ENCODE data around the gene TLR3.

Gene TLR3

DNA sequence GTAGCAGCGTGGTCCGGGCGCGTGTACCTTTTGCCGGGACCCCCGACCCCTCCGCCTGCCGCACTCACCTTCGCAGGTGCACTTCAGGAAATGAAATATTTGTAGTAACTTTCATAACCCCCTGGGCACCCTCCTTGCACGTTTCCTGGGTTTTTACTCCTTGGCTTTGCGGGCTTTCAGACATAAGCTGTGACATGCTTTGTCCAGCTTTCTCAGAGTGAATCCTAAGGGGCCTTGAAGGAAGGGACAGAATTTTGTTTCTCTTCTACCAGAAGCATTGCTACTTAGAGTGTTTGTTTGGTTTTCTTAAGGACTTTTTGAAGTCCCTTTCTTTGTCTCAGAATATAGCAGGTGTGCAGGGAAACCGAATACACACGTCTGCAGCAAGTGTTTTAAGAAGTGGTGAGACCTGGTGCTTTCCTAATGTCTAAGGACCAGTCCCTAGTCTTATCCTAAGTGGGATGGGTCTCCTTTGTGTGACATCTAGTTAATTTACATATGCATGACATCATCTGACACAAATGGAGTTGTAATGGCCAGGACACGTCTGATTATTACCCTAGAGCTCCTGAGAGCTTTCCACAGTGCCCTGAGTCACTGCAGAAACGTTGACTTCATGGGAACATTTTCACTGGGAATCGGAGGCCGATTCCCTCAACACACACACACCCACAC is 36.8 kb downstream of the TLR3 start:
- DNase-seq: no peak

DNA sequence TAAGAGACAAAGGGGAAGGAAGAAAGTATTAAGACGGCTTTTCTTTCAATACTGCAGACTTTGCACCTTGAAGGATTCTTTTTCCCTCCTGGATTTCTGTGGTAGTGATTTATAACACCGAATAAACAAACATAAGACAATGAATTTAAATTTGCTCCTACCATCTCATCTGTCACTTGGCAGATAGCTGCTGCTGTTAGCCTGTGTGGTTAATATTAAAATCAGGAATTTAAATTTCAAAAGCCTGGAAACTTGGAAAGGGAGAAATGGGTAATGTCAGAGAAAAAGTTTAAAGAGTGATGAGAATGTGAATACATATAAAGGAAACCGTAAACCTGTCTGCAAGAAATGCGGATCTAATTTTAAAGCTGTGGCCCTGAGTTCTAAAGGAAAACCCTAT is 39.0 kb downstream of the TLR3 start:
- no peak for DNase-seq

DNA sequence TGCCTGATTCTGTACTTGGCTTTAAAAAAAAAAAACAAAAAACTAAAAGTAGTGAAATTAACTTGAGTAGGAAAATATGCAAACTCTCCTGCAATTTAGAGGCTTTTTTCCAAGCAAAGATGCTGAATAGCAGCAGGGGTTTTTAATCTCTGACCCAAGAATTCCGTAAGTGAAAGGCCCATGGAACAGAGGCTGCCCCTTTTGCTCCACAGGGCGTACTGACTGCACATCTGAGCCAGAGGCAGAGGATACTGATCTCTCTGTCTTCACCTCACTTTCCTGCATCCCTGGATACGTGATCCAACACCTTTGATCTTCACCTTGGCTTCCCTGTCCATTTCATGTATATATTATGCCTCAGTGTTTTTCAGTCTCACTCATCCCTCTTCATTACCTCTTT is 39.4 kb downstream of the TLR3 start:
- DNase-seq: no peak

DNA sequence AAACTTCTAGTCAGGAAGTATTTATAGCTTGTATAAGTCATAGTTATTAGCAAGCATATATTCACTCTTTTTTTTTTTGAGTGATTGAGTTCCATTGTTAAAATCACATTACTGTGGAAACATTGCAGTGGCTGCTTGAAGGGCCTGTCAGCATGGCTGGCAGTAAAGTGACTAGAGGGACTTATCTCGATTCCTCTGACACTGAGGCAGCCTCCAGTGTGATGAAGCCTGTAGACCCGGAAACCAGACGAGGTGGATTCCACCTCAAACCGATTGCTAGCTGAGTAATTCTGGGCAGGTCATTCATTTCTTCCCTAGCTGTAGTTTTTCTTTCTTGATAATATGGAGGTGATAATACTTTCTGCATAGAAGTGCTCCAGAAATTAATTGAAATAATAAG is 40.3 kb downstream of the TLR3 start:
- no peak for DNase-seq

DNA sequence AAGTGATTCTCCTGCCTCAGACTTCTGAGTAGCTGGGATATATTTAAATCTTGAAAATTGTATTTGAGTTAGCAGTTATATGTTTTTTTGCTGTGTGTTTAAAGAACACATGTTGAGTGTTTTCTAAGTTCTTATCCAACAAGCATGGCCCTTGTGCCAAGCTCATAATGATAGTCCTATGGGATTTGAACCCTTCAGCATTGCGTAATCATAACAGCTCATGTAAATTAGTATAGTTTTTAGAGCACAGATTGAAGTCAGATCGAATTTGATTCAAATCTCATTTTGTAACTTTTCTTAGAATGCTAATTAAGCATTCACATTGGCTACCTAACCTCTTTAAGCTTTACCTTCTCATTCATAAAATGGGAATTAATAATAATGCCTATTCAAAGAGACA is 47.7 kb downstream of the TLR3 start:
- no peak for DNase-seq

DNA sequence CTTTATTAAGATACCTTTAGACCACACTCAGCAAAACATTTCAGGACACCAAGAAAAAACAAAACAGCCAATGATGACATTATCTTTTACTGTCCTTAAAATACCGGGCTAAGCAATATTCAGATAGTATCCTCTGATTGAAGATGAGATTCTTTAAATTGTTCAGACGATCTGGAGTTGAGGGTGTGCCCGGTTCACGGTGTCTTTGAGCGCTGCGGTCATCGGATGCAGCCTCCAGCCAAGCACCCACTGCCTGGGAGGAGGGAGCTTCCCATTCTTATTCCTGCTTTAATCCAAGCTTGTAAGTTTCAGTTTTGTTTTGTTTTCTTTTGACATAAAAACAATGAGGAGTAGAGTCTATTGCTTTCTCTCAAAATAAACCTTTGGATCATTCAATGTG is 49.6 kb downstream of the TLR3 start:
- no peak for DNase-seq

DNA sequence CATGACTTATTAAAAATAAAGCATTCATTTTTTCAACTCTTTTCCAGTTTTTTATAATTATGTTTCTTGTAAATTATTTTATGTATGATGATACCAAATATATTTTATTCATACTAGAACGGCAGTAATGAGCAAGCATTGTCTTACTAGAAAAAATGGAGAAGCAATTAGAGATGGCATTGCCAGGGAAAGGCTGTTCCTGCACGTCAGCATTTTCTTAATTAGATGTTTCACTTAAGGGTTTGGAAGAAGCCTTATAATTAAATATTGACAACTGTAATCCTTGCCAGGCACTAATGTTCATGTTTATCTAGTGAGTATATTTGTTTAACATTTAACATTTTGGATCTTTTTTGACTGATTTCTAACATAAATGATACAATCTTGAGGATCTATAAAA is 52.1 kb downstream of the TLR3 start:
- DNase-seq: no peak

DNA sequence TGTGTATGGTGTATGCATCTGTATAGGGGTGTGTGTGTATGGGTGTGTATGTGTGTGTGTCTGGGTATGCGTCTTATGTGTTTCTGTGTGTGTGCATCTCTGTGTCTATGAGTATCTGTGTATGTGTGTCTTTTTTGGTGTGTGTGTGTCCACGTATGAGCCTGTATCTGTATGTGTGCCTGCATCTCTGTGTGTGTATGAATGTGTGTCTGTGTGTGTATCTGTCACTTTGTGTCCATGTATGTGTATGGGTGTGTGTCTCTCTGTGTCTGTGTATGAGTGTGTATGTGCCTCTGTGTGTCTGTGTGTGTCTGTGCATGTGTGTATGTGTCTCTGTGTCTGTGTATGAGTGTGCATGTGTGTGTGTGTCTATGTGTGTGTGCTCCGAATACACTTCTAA is 59.9 kb downstream of the TLR3 start:
- no peak for DNase-seq

DNA sequence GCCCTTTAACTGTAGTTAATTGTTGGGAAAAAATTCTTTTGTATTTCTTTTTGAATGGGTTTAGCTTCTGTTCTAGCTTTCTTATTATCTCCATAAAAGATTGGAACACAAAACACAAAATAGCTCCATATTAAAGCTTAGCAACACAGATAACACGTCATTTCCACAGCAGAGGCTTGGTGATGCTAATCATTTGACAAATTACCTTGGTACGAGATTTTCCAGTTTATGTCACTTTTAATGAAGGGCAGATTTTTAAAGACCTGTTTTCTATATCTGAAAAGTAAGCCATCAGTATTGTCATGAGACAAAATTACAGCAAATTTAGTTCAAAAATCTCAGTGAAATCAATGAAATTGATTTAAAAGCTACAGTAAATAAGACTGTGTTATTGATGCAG is 63.0 kb downstream of the TLR3 start:
- DNase-seq: no peak

DNA sequence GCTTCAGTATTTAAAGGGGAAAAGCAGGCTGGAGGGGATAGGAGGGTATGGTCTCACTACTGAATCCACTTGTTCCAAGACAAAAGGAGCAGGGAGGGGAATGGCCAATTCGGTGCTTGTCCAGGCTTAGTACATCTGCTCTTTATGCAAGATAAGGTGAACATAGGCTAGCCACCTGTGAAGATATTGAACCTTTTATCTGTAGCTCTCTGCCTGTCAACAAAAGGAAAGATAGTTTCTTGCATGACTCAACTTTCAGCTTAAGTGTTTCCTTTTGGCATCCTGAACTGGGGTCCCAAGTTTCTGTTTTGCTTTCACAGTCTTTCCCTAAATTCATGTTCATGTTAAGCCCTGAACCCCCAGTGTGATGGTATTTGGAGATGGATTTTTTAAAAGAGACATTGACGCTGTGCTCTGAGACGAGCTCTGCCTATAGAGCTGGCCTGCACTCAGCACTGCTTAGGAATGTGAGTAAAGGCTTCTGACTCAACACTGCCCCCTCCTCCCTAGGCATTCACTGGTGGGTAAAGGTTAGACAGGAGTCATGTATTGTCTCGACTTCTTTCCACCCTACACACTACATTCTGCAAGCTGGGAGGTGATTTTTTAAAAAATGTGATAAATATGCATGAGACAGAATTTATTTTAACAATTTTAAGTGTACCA is 63.8 kb downstream of the TLR3 start:
- no peak for DNase-seq

DNA sequence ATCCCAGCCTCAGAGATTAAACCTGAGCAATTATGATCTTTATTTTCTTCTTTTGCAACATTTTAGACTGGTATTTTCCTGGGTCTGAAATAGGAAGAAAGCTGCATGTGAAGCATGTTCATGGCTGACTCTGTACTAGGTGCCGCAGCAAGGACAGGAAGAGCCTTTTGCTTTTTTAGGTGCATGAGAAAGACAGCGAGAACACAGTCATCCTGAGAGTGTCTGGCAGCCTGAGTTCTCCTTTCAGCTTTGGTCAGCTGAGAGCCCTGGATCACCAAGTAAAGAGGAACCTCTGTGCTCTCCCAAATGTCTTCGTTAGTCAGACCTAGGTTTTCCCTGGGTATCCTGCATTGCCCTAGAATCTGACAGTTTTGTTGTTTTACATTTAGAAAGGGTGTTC is 65.3 kb downstream of the TLR3 start:
- DNase-seq: no peak

DNA sequence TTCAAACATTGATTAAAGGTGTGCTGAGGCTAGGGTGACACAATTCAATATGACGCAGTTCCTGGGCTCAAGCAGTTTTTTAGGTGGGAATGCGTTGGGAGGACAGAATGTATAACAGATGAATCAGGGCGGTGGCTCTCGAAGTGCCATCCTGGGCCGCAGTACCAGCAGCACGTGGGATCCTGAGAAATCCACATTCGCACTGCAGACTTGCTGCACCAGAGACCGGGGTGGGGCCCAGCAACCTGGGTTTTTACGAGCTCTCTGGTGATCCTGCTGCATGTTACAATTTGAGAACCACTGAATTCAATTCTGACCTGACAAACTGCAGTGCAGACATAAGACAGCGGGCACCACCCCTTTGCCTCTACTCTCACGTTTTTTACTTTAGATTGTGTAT is 65.9 kb downstream of the TLR3 start:
- no peak for DNase-seq

DNA sequence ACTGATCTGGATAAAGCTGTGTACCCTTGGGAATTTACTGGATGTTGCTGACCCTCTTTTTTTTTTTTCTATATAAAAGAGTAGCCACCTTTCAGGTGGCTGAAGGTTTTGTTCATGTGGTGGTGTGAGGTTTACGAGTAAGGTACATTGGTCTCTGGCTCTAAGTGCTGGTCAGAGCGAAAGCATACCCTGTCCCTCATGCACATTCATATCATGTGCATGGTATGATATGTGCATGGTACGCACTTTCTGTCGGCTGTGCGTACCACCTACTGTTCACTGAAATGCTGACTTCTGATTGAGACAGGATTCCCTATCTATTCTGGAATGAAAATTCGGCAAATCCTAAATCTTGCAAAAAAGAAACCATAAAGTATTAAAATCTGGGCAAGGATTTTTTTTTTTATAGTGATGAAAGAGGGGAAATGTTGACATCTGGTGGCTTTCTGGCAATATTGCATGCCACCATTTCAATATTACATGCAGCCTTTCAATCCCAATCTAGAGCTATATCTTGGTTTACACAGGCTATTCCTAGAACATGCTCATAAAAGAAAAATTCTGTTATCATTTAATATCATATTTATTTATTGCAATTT is 68.3 kb downstream of the TLR3 start:
- no peak for DNase-seq
